ENCODE measurements around the gene HSPB6.

HSPB6 gene

GRCh38 chr19:35780058-35780457 is 23.2 kb upstream of the HSPB6 start:
- Histone ChIP-seq H3K9ac (ENCODE audit: low read length) (no peak overlapping the region), H3K18ac (ENCODE audit: low read depth in 1 of 2, low read length in 2 of 2) (no peak overlapping the region), H3K36me3 (ENCODE audit: control insufficient read depth in 1 of 2, insufficient read depth in 2 of 2, low read depth in 1 of 2, low read length in 2 of 2) (peaks cover 21 to 61% of the 10 kb centered on the region in 2 experiments), H3K27ac (ENCODE audit: low read length, poor library complexity, severe bottlenecking) (no peak overlapping the region), H2BK12ac (ENCODE audit: low read length in 2 of 2) (no peak overlapping the region), H3K4ac (ENCODE audit: low read depth in 1 of 2, low read length in 2 of 2) (no peak overlapping the region), H4K91ac (ENCODE audit: low read length) (no peak overlapping the region), H2BK15ac (ENCODE audit: low read depth, poor library complexity, severe bottlenecking) (no peak overlapping the region), H3K23ac (ENCODE audit: low read length in 2 of 2) (no peak overlapping the region), H3K4me2 (ENCODE audit: low read length, poor library complexity, severe bottlenecking) (no peak overlapping the region), H3K14ac (ENCODE audit: low read length in 2 of 2) (no peak overlapping the region), H3K4me3 (ENCODE audit: insufficient read depth in 1 of 2, low read depth in 1 of 2, low read length in 2 of 2) (no peak overlapping the region), H4K8ac (ENCODE audit: low read length) (no peak overlapping the region), H3K79me1 (replicated peaks; ENCODE audit: low read length, poor library complexity, severe bottlenecking) (peaks cover 18% of the 10 kb centered on the region), H2BK120ac (ENCODE audit: low read depth, low read length) (no peak overlapping the region), H2AFZ (ENCODE audit: low read depth, low read length) (no peak overlapping the region), H3K27me3 (ENCODE audit: control insufficient read depth in 1 of 2, insufficient read depth in 1 of 2, low read length in 2 of 2) (no peaks in the 10 kb centered on the region), H2BK5ac (ENCODE audit: low read depth, low read length, poor library complexity, severe bottlenecking) (no peak overlapping the region), H3K9me3 (ENCODE audit: control insufficient read depth, low read length) (no peaks in the 10 kb centered on the region), H2AK5ac (ENCODE audit: low read length, severe bottlenecking) (no peak overlapping the region), H3K4me1 (ENCODE audit: control insufficient read depth, insufficient read depth, low read depth, low read length) (peaks cover 17% of the 10 kb centered on the region)
- WGBS: 93% methylated on average over 14 of the region's 16 CpGs
- DNase-seq: no peak

- no peak overlapping the region for H3K4me2 ChIP-seq (ENCODE audit: low read length, poor library complexity, severe bottlenecking)
- H2BK12ac ChIP-seq (ENCODE audit: low read length in 2 of 2): no peak overlapping the region
- H3K18ac ChIP-seq (ENCODE audit: low read depth in 1 of 2, low read length in 2 of 2): no peak overlapping the region
- H3K9ac ChIP-seq (ENCODE audit: low read length): no peak overlapping the region
- WGBS: 95% methylated on average over 8 of the region's 8 CpGs
- H3K4me1 ChIP-seq (ENCODE audit: control insufficient read depth, insufficient read depth, low read depth, low read length): peaks cover 18% of the 10 kb centered on the region
- H3K27ac ChIP-seq (ENCODE audit: low read length, poor library complexity, severe bottlenecking): no peak overlapping the region
- no peak overlapping the region for H2BK120ac ChIP-seq (ENCODE audit: low read depth, low read length)
- H2BK15ac ChIP-seq (ENCODE audit: low read depth, poor library complexity, severe bottlenecking): no peak overlapping the region
- no peak overlapping the region for H3K14ac ChIP-seq (ENCODE audit: low read length in 2 of 2)
- no peaks in the 10 kb centered on the region for H3K9me3 ChIP-seq (ENCODE audit: control insufficient read depth, low read length)
- no peak overlapping the region for H3K4me3 ChIP-seq (ENCODE audit: insufficient read depth in 1 of 2, low read depth in 1 of 2, low read length in 2 of 2)
- H3K23ac ChIP-seq (ENCODE audit: low read length in 2 of 2): no peak overlapping the region
- H3K4ac ChIP-seq (ENCODE audit: low read depth in 1 of 2, low read length in 2 of 2): no peak overlapping the region
- no peak overlapping the region for H4K8ac ChIP-seq (ENCODE audit: low read length)
- no peak overlapping the region for H2AFZ ChIP-seq (ENCODE audit: low read depth, low read length)
- no peak overlapping the region for H2AK5ac ChIP-seq (ENCODE audit: low read length, severe bottlenecking)
- no peak overlapping the region for H4K91ac ChIP-seq (ENCODE audit: low read length)
- H3K79me1 ChIP-seq (replicated peaks; ENCODE audit: low read length, poor library complexity, severe bottlenecking): peaks cover 16% of the 10 kb centered on the region
- H2BK5ac ChIP-seq (ENCODE audit: low read depth, low read length, poor library complexity, severe bottlenecking): no peak overlapping the region
- H3K36me3 ChIP-seq (ENCODE audit: control insufficient read depth in 1 of 2, insufficient read depth in 2 of 2, low read depth in 1 of 2, low read length in 2 of 2): peaks cover 21 to 52% of the 10 kb centered on the region in 2 experiments
- H3K27me3 ChIP-seq (ENCODE audit: control insufficient read depth in 1 of 2, insufficient read depth in 1 of 2, low read length in 2 of 2): no peaks in the 10 kb centered on the region
- DNase-seq: no peak
Measured at GRCh38 chr19:35779033-35779432, 22.2 kb upstream of the HSPB6 start.

GRCh38 chr19:35777961-35778360 is 21.1 kb upstream of the HSPB6 start:
- peaks cover 16% of the 10 kb centered on the region for H3K79me1 ChIP-seq (replicated peaks; ENCODE audit: low read length, poor library complexity, severe bottlenecking)
- H3K14ac ChIP-seq (ENCODE audit: low read length in 2 of 2): no peak overlapping the region
- no peak overlapping the region for H4K91ac ChIP-seq (ENCODE audit: low read length)
- no peak overlapping the region for H3K18ac ChIP-seq (ENCODE audit: low read depth in 1 of 2, low read length in 2 of 2)
- no peak overlapping the region for H2AFZ ChIP-seq (ENCODE audit: low read depth, low read length)
- no peak overlapping the region for H3K9ac ChIP-seq (ENCODE audit: low read length)
- H2BK15ac ChIP-seq (ENCODE audit: low read depth, poor library complexity, severe bottlenecking): no peak overlapping the region
- no peak overlapping the region for H4K8ac ChIP-seq (ENCODE audit: low read length)
- H3K36me3 ChIP-seq (ENCODE audit: control insufficient read depth in 1 of 2, insufficient read depth in 2 of 2, low read depth in 1 of 2, low read length in 2 of 2): peaks cover 19 to 42% of the 10 kb centered on the region in 2 experiments
- H3K9me3 ChIP-seq (ENCODE audit: control insufficient read depth, low read length): no peaks in the 10 kb centered on the region
- H3K4ac ChIP-seq (ENCODE audit: low read depth in 1 of 2, low read length in 2 of 2): no peak overlapping the region
- peaks cover 15% of the 10 kb centered on the region for H3K4me1 ChIP-seq (ENCODE audit: control insufficient read depth, insufficient read depth, low read depth, low read length)
- no peak overlapping the region for H2BK120ac ChIP-seq (ENCODE audit: low read depth, low read length)
- H3K23ac ChIP-seq (ENCODE audit: low read length in 2 of 2): no peak overlapping the region
- H3K4me2 ChIP-seq (ENCODE audit: low read length, poor library complexity, severe bottlenecking): no peak overlapping the region
- WGBS: 89% methylated on average over 7 of the region's 7 CpGs
- H3K4me3 ChIP-seq (ENCODE audit: insufficient read depth in 1 of 2, low read depth in 1 of 2, low read length in 2 of 2): no peak overlapping the region
- H2AK5ac ChIP-seq (ENCODE audit: low read length, severe bottlenecking): no peak overlapping the region
- no peak overlapping the region for H2BK12ac ChIP-seq (ENCODE audit: low read length in 2 of 2)
- H2BK5ac ChIP-seq (ENCODE audit: low read depth, low read length, poor library complexity, severe bottlenecking): no peak overlapping the region
- no peaks in the 10 kb centered on the region for H3K27me3 ChIP-seq (ENCODE audit: control insufficient read depth in 1 of 2, insufficient read depth in 1 of 2, low read length in 2 of 2)
- H3K27ac ChIP-seq (ENCODE audit: low read length, poor library complexity, severe bottlenecking): no peak overlapping the region
- DNase-seq: no peak

GRCh38 chr19:35777086-35777841 is 20.4 kb upstream of the HSPB6 start:
- Histone ChIP-seq H4K91ac (ENCODE audit: low read length) (no peak overlapping the region), H3K9me3 (ENCODE audit: control insufficient read depth, low read length) (no peaks in the 10 kb centered on the region), H3K23ac (ENCODE audit: low read length in 2 of 2) (no peak overlapping the region), H2BK120ac (ENCODE audit: low read depth, low read length) (no peak overlapping the region), H3K36me3 (ENCODE audit: control insufficient read depth in 1 of 2, insufficient read depth in 2 of 2, low read depth in 1 of 2, low read length in 2 of 2) (peaks cover 14 to 35% of the 10 kb centered on the region in 2 experiments), H2BK15ac (ENCODE audit: low read depth, poor library complexity, severe bottlenecking) (no peak overlapping the region), H3K4me2 (ENCODE audit: low read length, poor library complexity, severe bottlenecking) (no peak overlapping the region), H3K27ac (ENCODE audit: low read length, poor library complexity, severe bottlenecking) (no peak overlapping the region), H3K4me3 (ENCODE audit: insufficient read depth in 1 of 2, low read depth in 1 of 2, low read length in 2 of 2) (no peak overlapping the region), H2AFZ (ENCODE audit: low read depth, low read length) (no peak overlapping the region), H2AK5ac (ENCODE audit: low read length, severe bottlenecking) (no peak overlapping the region), H4K8ac (ENCODE audit: low read length) (no peak overlapping the region), H3K4ac (ENCODE audit: low read depth in 1 of 2, low read length in 2 of 2) (no peak overlapping the region), H3K9ac (ENCODE audit: low read length) (no peak overlapping the region), H3K18ac (ENCODE audit: low read depth in 1 of 2, low read length in 2 of 2) (no peak overlapping the region), H3K27me3 (ENCODE audit: control insufficient read depth in 1 of 2, insufficient read depth in 1 of 2, low read length in 2 of 2) (no peaks in the 10 kb centered on the region), H3K14ac (ENCODE audit: low read length in 2 of 2) (no peak overlapping the region), H2BK12ac (ENCODE audit: low read length in 2 of 2) (no peak overlapping the region), H3K4me1 (ENCODE audit: control insufficient read depth, insufficient read depth, low read depth, low read length) (peaks cover 15% of the 10 kb centered on the region), H3K79me1 (replicated peaks; ENCODE audit: low read length, poor library complexity, severe bottlenecking) (peaks cover 16% of the 10 kb centered on the region), H2BK5ac (ENCODE audit: low read depth, low read length, poor library complexity, severe bottlenecking) (no peak overlapping the region)
- no peak for DNase-seq
- WGBS: 43% methylated on average over 18 of the region's 19 CpGs

Data from mesenchymal stem cell (in vitro differentiated cells and primary cell).